Heart right ventricle (tissue), 16 donors: ENCODE results near the gene RCAN2. TPM values are rescaled to one million over a fixed set of nuclear protein-coding genes. Genes with fewer than 3 reads are reported as not detected.
A peak's percentile ranks its signal among the peaks of the same experiment; 100 is the strongest.

ENCODE experiments used
- ATAC-seq, 8 donors: fragments of 200-7000 bp; cut with Tn5 transposase; one replicate each; pipeline ENCODE4 v1.9.1; 2020; ENCODE audit warnings: mild to moderate bottlenecking in 8 of 8, moderate library complexity in 8 of 8, moderate number of reproducible peaks in 1 of 8
- DNase-seq, 2 donors: peaks; one replicate each; pipeline ENCODE4 v3.0.0-alpha.2; 2020
- H3K27ac ChIP-seq, 10 donors: fragments of 200-600 bp; sonication (generic) in 2 of 10; one replicate each; pipeline versions ENCODE4 v1.5.0 to v1.8.0; 2020 to 2022; ENCODE audit warnings: mild to moderate bottlenecking in 3 of 10
- H3K27me3 ChIP-seq, 7 donors: fragments of 200-600 bp; one replicate each; pipeline ENCODE4 v1.8.0; 2021 to 2022; ENCODE audit warnings: mild to moderate bottlenecking in 2 of 7
- H3K36me3 ChIP-seq, 9 donors: fragments of 200-600 bp; sonication (generic) in 1 of 9; one replicate each; pipeline versions ENCODE4 v1.5.0 to v1.8.0; 2020 to 2022; ENCODE audit warnings: mild to moderate bottlenecking in 2 of 9
- H3K4me1 ChIP-seq, 9 donors: fragments of 200-600 bp; sonication (generic) in 1 of 9; one replicate each; pipeline versions ENCODE4 v1.5.0 to v1.8.0; 2020 to 2022; ENCODE audit warnings: mild to moderate bottlenecking in 4 of 9
- H3K4me3 ChIP-seq, 10 donors: fragments of 200-600 bp; sonication (generic) in 2 of 10; one replicate each; pipeline versions ENCODE4 v1.5.0 to v1.8.0; 2020 to 2022; ENCODE audit warnings: mild to moderate bottlenecking in 7 of 10, moderate library complexity in 2 of 10
- H3K9me3 ChIP-seq, 11 donors: fragments of 200-600 bp in 10 of 11; sonication (generic) in 2 of 11; one replicate each; pipeline versions ENCODE4 v1.5.0 to v1.8.0; 2013 to 2022; ENCODE audit warnings: mild to moderate bottlenecking in 2 of 11, control low read depth in 1 of 11, moderate library complexity in 1 of 11
- WGBS, 2 donors: extraction: QIAGEN DNeasy Blood & Tissue Kit; methylation state at CpG; one replicate each; pipeline ENCODE4 v1.1.7; 2013; ENCODE audit warnings: inconsistent platforms in 1 of 2; 5-methylcytosine and 5-hydroxymethylcytosine counted together
- intact Hi-C, 10 donors: fragments of 100-400 bp; cut with DNase I; formaldehyde crosslinking; loops; one replicate each; pipeline versions ENCODE4 v1.11.1 to v1.14.2; 2022
- polyA plus RNA-seq, 2 donors: library from polyadenylated mRNA; stranded (reverse); fragments of 200-250 nt; gene quantifications; one replicate each; pipeline ENCODE4 v1.2.3, GENCODE V29; 2013
- total RNA-seq, 10 donors: library from RNA; stranded (reverse); fragmentation: NEBNext Ultra II Directional in 3 of 10; extraction: Animal tissue kit (Norgen Biotek cat#: 25700) in 3 of 10; gene quantifications; one replicate each; pipeline versions ENCODE4 v1.2.1 to v1.2.4, GENCODE V29; 2021 to 2023
- TF ChIP-seq, protein P1 (sequence below), 9 donors: fragments of 200-600 bp; sonication (generic) in 2 of 9; IDR thresholded peaks; one replicate each; pipeline versions ENCODE4 v1.5.0 to v1.8.0; 2021 to 2022; ENCODE audit warnings: antibody characterized with exemption in 9 of 9, mild to moderate bottlenecking in 5 of 9, moderate library complexity in 1 of 9
- donor health status: Arrhythmogenic right ventricular cardiomyopathy.
- donor health status: ischemic (EF 13 %, LVEDD 7.1; RV severe dilation, severe dysfunction).
- donor health status: healthy with polysubstance abuse.
- donor health status: DM: no; HTN: yes; CAD: no.
- donor health status: DM: no; HTN: no; CAD: no.
- donor health status: ischemic (EF 25% LVEDD 6.9; RV normal size, moderate dysfunction).
- donor health status: ischemic (EF 25% LVEDD 5.7; RV mildly dilated, moderate dysfunction).
- donor health status: healthy.
- donor health status: DM: yes; HTN: yes; CAD: no.
- donor health status: Ischemic cardiomyopathy.
- donor health status: ischemic (EF 35%, LVEDD 5.7; RV mildly dilated, moderate dysfunction).
- donor health status: nonischemic (EF 11% LVEDD 7.7; RV severe dilation, severe dysfunction).
- donor health status: DM: yes; HTN: yes; CAD: no.
- donor health status: PGD.
- donor health status: ischemic (EF 29% LVEDD 5.4; RV normal size, mild dysfunction).
- donor health status: nonischemic (EF 23%, LVEDD 6.1; RV moderate dilation, normal function).

Gene RCAN2
- total and polyA plus RNA-seq, 12 donors = 51.0 to 352 (median 298) TPM

GRCh38 chr6:46329568-46329967 is 161.7 kb downstream of the RCAN2 start:
- WGBS, 2 donors = 16 to 25% methylated on average over 2 of the region's 2 CpGs
- no peak overlapping the region for H3K4me3 ChIP-seq
- intact Hi-C loops = no loop called here
- ATAC-seq = peak in 6 of 8 donors; percentile 50 to 72 (median 64)
- H3K27ac ChIP-seq = no peak overlapping the region
- no peaks in the 10 kb centered on the region for H3K27me3 ChIP-seq
- H3K36me3 ChIP-seq = no peaks in the 10 kb centered on the region
- peaks cover 7 to 52% (median 41%) of the 10 kb centered on the region in 9 donors for H3K4me1 ChIP-seq
- H3K9me3 ChIP-seq = peaks cover 0 to 3% (median 0%) of the 10 kb centered on the region in 11 donors
- TF ChIP-seq, protein P1, sequence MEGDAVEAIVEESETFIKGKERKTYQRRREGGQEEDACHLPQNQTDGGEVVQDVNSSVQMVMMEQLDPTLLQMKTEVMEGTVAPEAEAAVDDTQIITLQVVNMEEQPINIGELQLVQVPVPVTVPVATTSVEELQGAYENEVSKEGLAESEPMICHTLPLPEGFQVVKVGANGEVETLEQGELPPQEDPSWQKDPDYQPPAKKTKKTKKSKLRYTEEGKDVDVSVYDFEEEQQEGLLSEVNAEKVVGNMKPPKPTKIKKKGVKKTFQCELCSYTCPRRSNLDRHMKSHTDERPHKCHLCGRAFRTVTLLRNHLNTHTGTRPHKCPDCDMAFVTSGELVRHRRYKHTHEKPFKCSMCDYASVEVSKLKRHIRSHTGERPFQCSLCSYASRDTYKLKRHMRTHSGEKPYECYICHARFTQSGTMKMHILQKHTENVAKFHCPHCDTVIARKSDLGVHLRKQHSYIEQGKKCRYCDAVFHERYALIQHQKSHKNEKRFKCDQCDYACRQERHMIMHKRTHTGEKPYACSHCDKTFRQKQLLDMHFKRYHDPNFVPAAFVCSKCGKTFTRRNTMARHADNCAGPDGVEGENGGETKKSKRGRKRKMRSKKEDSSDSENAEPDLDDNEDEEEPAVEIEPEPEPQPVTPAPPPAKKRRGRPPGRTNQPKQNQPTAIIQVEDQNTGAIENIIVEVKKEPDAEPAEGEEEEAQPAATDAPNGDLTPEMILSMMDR (IDR thresholded peaks at IDR 0.05) = no peak
- peak in 1 of 2 donors; percentile 13 for DNase-seq

DNA sequence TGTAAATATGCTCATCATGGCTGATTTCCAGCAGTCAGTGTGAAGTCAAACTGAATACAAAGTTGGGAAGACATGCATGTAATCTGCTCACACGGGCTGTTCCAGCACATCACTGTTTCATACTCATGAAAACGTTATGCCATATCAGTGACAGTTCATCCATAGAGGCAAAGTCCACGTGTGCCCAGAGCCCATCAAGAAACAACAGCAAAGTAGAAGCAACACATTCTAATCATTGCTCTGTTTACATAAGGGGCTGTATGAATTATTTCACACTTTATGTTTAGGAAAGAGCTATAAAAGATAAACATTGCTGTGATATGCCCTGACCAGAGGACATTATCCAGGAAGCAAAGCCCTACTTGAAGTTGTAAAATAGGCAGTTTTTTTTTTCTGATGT is 163.5 kb downstream of the RCAN2 start:
- 30 to 34% methylated on average over 3 of the region's 3 CpGs for WGBS, 2 donors
- no peaks in the 10 kb centered on the region for H3K9me3 ChIP-seq
- no peak for ATAC-seq
- TF ChIP-seq, protein P1 (IDR thresholded peaks at IDR 0.05) = no peak
- intact Hi-C loops = no loop called here
- no peaks in the 10 kb centered on the region for H3K27me3 ChIP-seq
- H3K36me3 ChIP-seq = no peaks in the 10 kb centered on the region
- H3K27ac ChIP-seq = no peak overlapping the region
- no peak for DNase-seq
- no peak overlapping the region for H3K4me3 ChIP-seq
- peaks cover 7 to 70% (median 56%) of the 10 kb centered on the region in 9 donors for H3K4me1 ChIP-seq

DNA sequence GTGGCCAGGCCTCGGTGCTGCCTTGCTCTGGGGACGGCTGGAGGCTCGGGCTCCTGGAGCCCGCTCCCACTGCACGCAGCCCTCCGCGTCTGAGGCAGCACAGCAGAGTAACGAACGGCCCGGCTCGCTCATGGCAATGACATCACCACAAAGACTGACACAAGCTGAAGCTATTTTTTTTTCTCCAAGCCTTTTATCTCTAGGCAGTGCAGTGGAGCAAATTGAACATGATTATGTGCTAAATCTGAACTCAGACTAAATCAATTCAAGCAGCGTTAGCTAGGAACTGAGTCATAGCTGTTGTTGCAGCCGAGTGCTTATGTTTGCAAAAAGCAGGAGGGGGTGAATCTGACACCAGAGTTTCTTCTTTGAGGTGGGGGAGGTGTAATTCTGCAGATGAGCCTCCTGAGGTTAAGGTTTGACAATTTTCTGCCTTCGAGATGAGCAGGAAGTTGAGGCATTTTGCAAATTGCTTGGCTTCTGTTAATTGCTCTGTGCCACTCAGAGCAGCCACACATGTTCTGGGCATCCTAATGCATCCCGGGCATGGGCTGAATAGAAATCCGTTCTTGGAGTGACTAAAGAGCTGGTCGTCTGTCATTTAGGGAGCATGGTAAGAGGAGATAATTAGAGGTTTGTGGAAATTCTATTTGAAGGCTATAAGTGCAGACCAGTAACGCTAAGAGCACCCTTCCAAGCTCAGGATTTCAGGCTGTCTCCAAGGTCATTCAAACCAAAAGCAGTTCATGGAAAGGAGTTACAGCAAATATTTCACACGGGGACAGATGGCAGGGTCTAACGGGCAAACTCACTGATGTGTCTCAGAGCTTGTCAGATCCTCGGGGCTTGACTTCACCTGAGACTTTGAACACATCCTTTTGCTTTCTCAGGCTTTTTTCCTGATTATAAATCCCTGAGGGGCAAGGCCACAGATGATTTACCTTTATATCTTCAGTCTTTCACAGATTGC is 165.4 kb downstream of the RCAN2 start:
- peak overlapping the region in 1 of 10 donors; percentile 14 for H3K4me3 ChIP-seq
- H3K27ac ChIP-seq = peak overlapping the region in 3 of 10 donors; percentile 15 to 52 (median 50)
- ATAC-seq (peak in 7 of 8 donors; percentile 47 to 74 (median 60)), DNase-seq (peak; percentile 23 to 25)
- H3K27me3 ChIP-seq = no peaks in the 10 kb centered on the region
- TF ChIP-seq, protein P1 (IDR thresholded peaks at IDR 0.05) = no peak
- intact Hi-C loops = no loop called here
- H3K4me1 ChIP-seq = peaks cover 7 to 89% (median 66%) of the 10 kb centered on the region in 9 donors
- whole genome bisulfite sequencing, 2 donors = 53 to 55% methylated on average over 21 of the region's 21 CpGs
- no peaks in the 10 kb centered on the region for H3K9me3 ChIP-seq
- H3K36me3 ChIP-seq = no peaks in the 10 kb centered on the region

GRCh38 chr6:46324706-46325105 is 166.5 kb downstream of the RCAN2 start:
- Histone ChIP-seq H3K9me3 (no peaks in the 10 kb centered on the region), H3K27ac (peak overlapping the region in 1 of 10 donors; percentile 18), H3K36me3 (no peaks in the 10 kb centered on the region), H3K4me3 (no peak overlapping the region), H3K27me3 (no peaks in the 10 kb centered on the region), H3K4me1 (peaks cover 7 to 93% (median 68%) of the 10 kb centered on the region in 9 donors)
- ATAC-seq (no peak), DNase-seq (no peak)
- TF ChIP-seq, protein P1 (IDR thresholded peaks at IDR 0.05) = no peak
- intact Hi-C loops = no loop called here
- 93 to 95% methylated on average over 2 of the region's 2 CpGs for WGBS, 2 donors
